Measurements from ENCODE around the gene ABAT.

GRCh38 chr16:8647721-8648318 lies 26.6 kb upstream of the ABAT start:
- TF ChIP-seq, protein P1, sequence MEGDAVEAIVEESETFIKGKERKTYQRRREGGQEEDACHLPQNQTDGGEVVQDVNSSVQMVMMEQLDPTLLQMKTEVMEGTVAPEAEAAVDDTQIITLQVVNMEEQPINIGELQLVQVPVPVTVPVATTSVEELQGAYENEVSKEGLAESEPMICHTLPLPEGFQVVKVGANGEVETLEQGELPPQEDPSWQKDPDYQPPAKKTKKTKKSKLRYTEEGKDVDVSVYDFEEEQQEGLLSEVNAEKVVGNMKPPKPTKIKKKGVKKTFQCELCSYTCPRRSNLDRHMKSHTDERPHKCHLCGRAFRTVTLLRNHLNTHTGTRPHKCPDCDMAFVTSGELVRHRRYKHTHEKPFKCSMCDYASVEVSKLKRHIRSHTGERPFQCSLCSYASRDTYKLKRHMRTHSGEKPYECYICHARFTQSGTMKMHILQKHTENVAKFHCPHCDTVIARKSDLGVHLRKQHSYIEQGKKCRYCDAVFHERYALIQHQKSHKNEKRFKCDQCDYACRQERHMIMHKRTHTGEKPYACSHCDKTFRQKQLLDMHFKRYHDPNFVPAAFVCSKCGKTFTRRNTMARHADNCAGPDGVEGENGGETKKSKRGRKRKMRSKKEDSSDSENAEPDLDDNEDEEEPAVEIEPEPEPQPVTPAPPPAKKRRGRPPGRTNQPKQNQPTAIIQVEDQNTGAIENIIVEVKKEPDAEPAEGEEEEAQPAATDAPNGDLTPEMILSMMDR (IDR thresholded peaks at IDR 0.05; ENCODE audit: low read length), result no peak
- no peak for TF ChIP-seq EZH2 (optimal IDR thresholded peaks at IDR 0.05; ENCODE audit: low read depth, low read length)
- no peak for TF ChIP-seq EZH2phosphoT487 (IDR thresholded peaks at IDR 0.05; ENCODE audit: low read length)
